SK-N-SH (cell line): Measurements from ENCODE around the gene NPPB. TPM values are rescaled to one million over a fixed set of nuclear protein-coding genes. Genes with fewer than 3 reads are reported as not detected.

Source experiments
- CTCF ChIA-PET: fragments of 300-600, 350-600 bp; formaldehyde crosslinking; extraction: SDS; loops from one replicate; lab custom pipeline; 2021; lab: Yijun Ruan, JAX
- POLR2A ChIA-PET: fragments of 350-600 bp; sonication (Branson Sonifier 250); formaldehyde crosslinking; extraction: SDS; loops from one replicate; lab custom pipeline; 2020; ENCODE audit warnings: antibody characterized with exemption, inconsistent platforms; lab: Yijun Ruan, JAX
- DNase-seq: peaks from one replicate; pipeline ENCODE4 v3.0.0; 2012
- H2AFZ ChIP-seq: fragments of 200-600 bp; sonication (generic); 2 replicates; pipeline ENCODE4 v1.8.1; 2016; ENCODE audit warnings: antibody characterized with exemption, mild to moderate bottlenecking, low read depth
- H3F3A ChIP-seq: fragments of 200-600 bp; sonication (generic); replicated peaks from 2 replicates; pipeline ENCODE3; 2016; ENCODE audit warnings: antibody characterized with exemption, mild to moderate bottlenecking; ENCODE audit not compliant: insufficient read depth
- H3K27ac ChIP-seq, 2 experiments: fragments of 200-500 bp in 1 of 2; fragments of 200-600 bp in 1 of 2; sonication (Bioruptor generic) in 1 of 2; sonication (generic), shearing (Covaris generic) in 1 of 2; 2 replicates each; pipeline versions ENCODE4 v1.5.1 to v1.6.1; 2014 to 2016; ENCODE audit warnings: low read depth in 2 of 2, inconsistent platforms in 1 of 2, low read length in 1 of 2, mild to moderate bottlenecking in 1 of 2, mixed read lengths in 1 of 2
- H3K27me3 ChIP-seq: fragments of 200-600 bp; sonication (generic), shearing (Covaris generic); 2 replicates; pipeline ENCODE4 v1.6.1; 2016; ENCODE audit warnings: mixed run types; ENCODE audit not compliant: insufficient read depth
- H3K36me3 ChIP-seq, 2 experiments: fragments of 200-500 bp in 1 of 2; fragments of 200-600 bp in 1 of 2; sonication (Bioruptor generic) in 1 of 2; sonication (generic) in 1 of 2; replicated peaks in 1 of 2; 2 replicates each; pipeline versions ENCODE3 to v1.5.1; 2014 to 2016; ENCODE audit warnings: low read length in 1 of 2, mild to moderate bottlenecking in 1 of 2; ENCODE audit not compliant: insufficient read depth in 2 of 2, control insufficient read depth in 1 of 2
- H3K4me1 ChIP-seq, 2 experiments: fragments of 200-500 bp in 1 of 2; fragments of 200-600 bp in 1 of 2; sonication (Bioruptor generic) in 1 of 2; sonication (generic), shearing (Covaris generic) in 1 of 2; 2 replicates each; pipeline versions ENCODE4 v1.5.1 to v1.6.1; 2014 to 2016; ENCODE audit warnings: low read depth in 1 of 2, low read length in 1 of 2, mixed run types in 1 of 2; ENCODE audit not compliant: insufficient read depth in 2 of 2, control insufficient read depth in 1 of 2
- H3K4me2 ChIP-seq: fragments of 200-600 bp; sonication (generic), shearing (Covaris generic); 2 replicates; pipeline ENCODE4 v1.6.1; 2017; ENCODE audit warnings: mixed run types
- H3K4me3 ChIP-seq, 2 experiments: fragments of 200-500 bp in 1 of 2; fragments of 200-600 bp in 1 of 2; sonication (Bioruptor generic) in 1 of 2; sonication (generic), shearing (Covaris generic) in 1 of 2; 2 replicates each; pipeline versions ENCODE4 v1.5.1 to v1.8.1; 2014 to 2016; ENCODE audit warnings: low read depth in 2 of 2, inconsistent platforms in 1 of 2, low read length in 1 of 2, mild to moderate bottlenecking in 1 of 2, mixed read lengths in 1 of 2, moderate library complexity in 1 of 2
- H3K79me2 ChIP-seq: fragments of 200-600 bp; sonication (generic); 2 replicates; pipeline ENCODE4 v1.8.1; 2017; ENCODE audit warnings: mild to moderate bottlenecking; ENCODE audit not compliant: insufficient read depth
- H3K9ac ChIP-seq: fragments of 200-600 bp; sonication (generic); 2 replicates; pipeline ENCODE4 v1.6.1; 2017; ENCODE audit warnings: mixed run types
- H3K9me2 ChIP-seq: fragments of 200-600 bp; sonication (generic); 2 replicates; pipeline ENCODE4 v1.6.1; 2017; ENCODE audit warnings: mixed run types
- H3K9me3 ChIP-seq: fragments of 200-600 bp; sonication (generic); 2 replicates; pipeline ENCODE4 v1.6.1; 2017; ENCODE audit warnings: mixed run types, mild to moderate bottlenecking, moderate library complexity
- H4K20me1 ChIP-seq: fragments of 200-600 bp; sonication (generic); 2 replicates; pipeline ENCODE4 v1.6.1; 2017; ENCODE audit warnings: mild to moderate bottlenecking, mixed run types; ENCODE audit not compliant: insufficient read depth
- ELF1 ChIP-seq: IDR thresholded peaks from 2 replicates; pipeline ENCODE4 v1.4.0; 2012
- EP300 ChIP-seq, 2 experiments: IDR thresholded peaks; 2 replicates each; pipeline versions ENCODE4 v1.4.0 to v1.6.1; 2012; ENCODE audit warnings: borderline replicate concordance in 1 of 2, low read depth in 1 of 2, low read length in 1 of 2
- EZH2phosphoT487 ChIP-seq: fragments of 200-600 bp; sonication (generic); IDR thresholded peaks from 2 replicates; pipeline ENCODE4 v1.6.1; 2017; ENCODE audit warnings: low read depth, mixed run types, mild to moderate bottlenecking, antibody characterized with exemption, moderate library complexity, borderline replicate concordance
- FOXJ3 ChIP-seq: sonication (generic); formaldehyde crosslinking; IDR thresholded peaks from 2 replicates; pipeline ENCODE4 v1.5.1; 2020; ENCODE audit warnings: mild to moderate bottlenecking, missing genetic modification reagents
- FOXM1 ChIP-seq: IDR thresholded peaks from 2 replicates; pipeline ENCODE4 v1.4.0; 2012; ENCODE audit warnings: low read depth, mild to moderate bottlenecking
- GATA2 ChIP-seq: sonication (generic); formaldehyde crosslinking; IDR thresholded peaks from 2 replicates; pipeline ENCODE4 v1.5.0; 2020; ENCODE audit warnings: mild to moderate bottlenecking, missing genetic modification reagents
- MEF2A ChIP-seq: IDR thresholded peaks from 2 replicates; pipeline ENCODE4 v1.4.0; 2012; ENCODE audit warnings: low read depth, borderline replicate concordance
- MXI1 ChIP-seq: IDR thresholded peaks from 2 replicates; pipeline ENCODE4 v1.6.1; 2012; ENCODE audit warnings: mild to moderate bottlenecking, low read depth, low read length, improper control_type of control experiment
- NFIC ChIP-seq: IDR thresholded peaks from 2 replicates; pipeline ENCODE4 v1.4.0; 2012; ENCODE audit warnings: borderline replicate concordance
- NRF1 ChIP-seq: IDR thresholded peaks from 2 replicates; pipeline ENCODE4 v1.6.1; 2012; ENCODE audit warnings: low read depth, mild to moderate bottlenecking, low read length
- RAD21 ChIP-seq: IDR thresholded peaks from 2 replicates; pipeline ENCODE4 v1.6.1; 2012; ENCODE audit warnings: mild to moderate bottlenecking, low read length
- RCOR1 ChIP-seq: fragments of 150-350 bp; IDR thresholded peaks from 2 replicates; pipeline ENCODE4 v1.6.1; 2017; ENCODE audit warnings: antibody characterized with exemption, low read length
- REST ChIP-seq: IDR thresholded peaks from 2 replicates; pipeline ENCODE4 v1.6.1; 2012; ENCODE audit warnings: mild to moderate bottlenecking, low read depth, low read length, moderate library complexity
- SMC3 ChIP-seq: IDR thresholded peaks from 2 replicates; pipeline ENCODE4 v1.6.1; 2012; ENCODE audit warnings: low read depth, low read length, improper control_type of control experiment
- TAF1 ChIP-seq: IDR thresholded peaks from 2 replicates; pipeline ENCODE4 v1.6.1; 2012; ENCODE audit warnings: low read depth, mild to moderate bottlenecking, low read length, moderate library complexity, borderline replicate concordance
- TCF12 ChIP-seq: IDR thresholded peaks from 2 replicates; pipeline ENCODE4 v1.4.0; 2012
- TEAD4 ChIP-seq: IDR thresholded peaks from 2 replicates; pipeline ENCODE4 v1.4.0; 2012; ENCODE audit warnings: mild to moderate bottlenecking, borderline replicate concordance; ENCODE audit not compliant: insufficient read depth
- USF1 ChIP-seq: IDR thresholded peaks from 2 replicates; pipeline ENCODE4 v1.4.0; 2012; ENCODE audit warnings: low read depth, borderline replicate concordance
- USF2 ChIP-seq: fragments of 150-350 bp; IDR thresholded peaks from 2 replicates; pipeline ENCODE4 v1.6.1; 2017; ENCODE audit warnings: antibody characterized with exemption, low read length, low read depth, borderline replicate concordance
- YY1 ChIP-seq: IDR thresholded peaks from 2 replicates; pipeline ENCODE4 v1.4.0; 2012; ENCODE audit warnings: low read depth, mild to moderate bottlenecking
- ZBTB33 ChIP-seq: IDR thresholded peaks from 2 replicates; pipeline ENCODE4 v1.4.0; 2012; ENCODE audit warnings: low read depth, borderline replicate concordance
- WGBS: methylation state at CpG from one replicate; pipeline ENCODE4 v1.1.6; 2017; ENCODE audit warnings: low lambda C conversion rate; 5-methylcytosine and 5-hydroxymethylcytosine counted together
- polyA plus RNA-seq, 3 experiments: library from polyadenylated mRNA; depleted of rRNA; stranded (reverse); fragments of >200 nt; gene quantifications; 2 replicates each; pipeline ENCODE4 v1.2.3, GENCODE V29; 2012

NPPB gene
- polyA plus RNA-seq, 1 of the 3 experiments (the other 2 are of a cell fraction): 0.85 TPM

GRCh38 chr1:11858158-11858557 lies 587 bp downstream of the NPPB start:
- no peaks in the 10 kb centered on the region for H3K36me3 ChIP-seq
- WGBS: 52% methylated on average over 9 of the region's 14 CpGs
- no peak for DNase-seq
- H3K9ac ChIP-seq: no peak overlapping the region
- no peak overlapping the region for H2AFZ ChIP-seq
- no peak overlapping the region for H3K4me3 ChIP-seq
- H3K4me1 ChIP-seq: peaks cover 0 to 11% of the 10 kb centered on the region in 2 experiments; a peak in 1 of 4 replicates
- H3F3A ChIP-seq: no peaks in the 10 kb centered on the region
- no peak overlapping the region for H3K27ac ChIP-seq
- POLR2A ChIA-PET: no interaction called here
- TF ChIP-seq NRF1 (no peak), MEF2A (no peak), MXI1 (no peak), ELF1 (no peak), NFIC (no peak), ZBTB33 (no peak), USF1 (no peak), GATA2 (CRISPR knock-in tag) (no peak), USF2 (no peak), TEAD4 (no peak)
- CTCF ChIA-PET: interaction anchor here (1.2 to 2.2 kb wide), 2 partner anchors 20 to 35 kb away, joined by 5 read pairs; no protein-coding TSS in a partner anchor
- no peaks in the 10 kb centered on the region for H3K9me2 ChIP-seq
- H4K20me1 ChIP-seq: no peaks in the 10 kb centered on the region
- H3K79me2 ChIP-seq: no peaks in the 10 kb centered on the region
- no peak overlapping the region for H3K4me2 ChIP-seq
- H3K9me3 ChIP-seq: no peaks in the 10 kb centered on the region
- H3K27me3 ChIP-seq: peaks cover 5% of the 10 kb centered on the region; the same call in 1 of the 2 replicates

- CTCF ChIA-PET: interaction anchor here (1.2 kb wide), 1 partner anchor 19 kb away, joined by 5 read pairs; no protein-coding TSS in a partner anchor
- no peak for DNase-seq
- no peak overlapping the region for H3K27ac ChIP-seq
- H3K4me3 ChIP-seq: no peak overlapping the region
- H3K9ac ChIP-seq: no peak overlapping the region
- no peaks in the 10 kb centered on the region for H3K36me3 ChIP-seq
- no peak overlapping the region for H2AFZ ChIP-seq
- H3K9me2 ChIP-seq: no peaks in the 10 kb centered on the region
- no peaks in the 10 kb centered on the region for H3K79me2 ChIP-seq
- WGBS: 55% methylated on average over 10 of the region's 10 CpGs
- peaks cover 0 to 5% of the 10 kb centered on the region in 2 experiments; a peak in 1 of 4 replicates for H3K4me1 ChIP-seq
- no peaks in the 10 kb centered on the region for H4K20me1 ChIP-seq
- POLR2A ChIA-PET: no interaction called here
- H3K4me2 ChIP-seq: no peak overlapping the region
- H3K27me3 ChIP-seq: peaks cover 5% of the 10 kb centered on the region; the same call in 1 of the 2 replicates
- H3F3A ChIP-seq: no peaks in the 10 kb centered on the region
- H3K9me3 ChIP-seq: no peaks in the 10 kb centered on the region
- TF ChIP-seq SMC3 (no peak), GATA2 (CRISPR knock-in tag) (no peak), TEAD4 (no peak), RCOR1 (no peak), RAD21 (no peak), YY1 (no peak), TCF12 (no peak), TAF1 (no peak), FOXM1 (no peak), EP300 (IDR thresholded peaks at IDR 0.05; ENCODE audit: borderline replicate concordance in 1 of 2, low read depth in 1 of 2, low read length in 1 of 2) (no peak), REST (no peak), EZH2phosphoT487 (no peak), FOXJ3 (CRISPR knock-in tag) (no peak), ELF1 (no peak), MXI1 (no peak)
These were observed 1.4 kb downstream of the NPPB start for GRCh38 chr1:11857164-11857851.
